GM21737 (cell line): Measurements from ENCODE around the gene LDLRAD3.
"Not testable (repeated sequence)": the region's sequence is repeated elsewhere in the genome, so short reads cannot be mapped to it uniquely, and the experiment has no call there.

Experiments
- ATAC-seq: cut with Tn5 transposase; IDR thresholded peaks from one replicate; pipeline ENCODE4 v1.9.1; 2021; ENCODE audit warnings: mild to moderate bottlenecking, moderate library complexity; ENCODE audit not compliant: unreplicated experiment

LDLRAD3 gene

GRCh38 chr11:36039471-36039870 is 95.6 kb downstream of the LDLRAD3 start:
- no peak for ATAC-seq

- no peak for ATAC-seq
Measured at GRCh38 chr11:36041988-36042611, 98.2 kb downstream of the LDLRAD3 start.

GRCh38 chr11:36044636-36045035 is 100.8 kb downstream of the LDLRAD3 start:
- ATAC-seq = no peak

- not testable (repeated sequence) for ATAC-seq
Measured at GRCh38 chr11:36045945-36046344, 102.1 kb downstream of the LDLRAD3 start.

GRCh38 chr11:36046932-36047331 is 103.1 kb downstream of the LDLRAD3 start:
- ATAC-seq = no peak

- no peak for ATAC-seq
Measured at GRCh38 chr11:36047344-36047743, 103.5 kb downstream of the LDLRAD3 start.

- no peak for ATAC-seq
Measured at GRCh38 chr11:36048496-36049247, 104.8 kb downstream of the LDLRAD3 start.

GRCh38 chr11:36051235-36052144 is 107.6 kb downstream of the LDLRAD3 start:
- ATAC-seq = no peak

- ATAC-seq = no peak
Measured at GRCh38 chr11:36053281-36053680, 109.4 kb downstream of the LDLRAD3 start.

- ATAC-seq = no peak
Measured at GRCh38 chr11:36053862-36054261, 110.0 kb downstream of the LDLRAD3 start.

- ATAC-seq = no peak
Measured at GRCh38 chr11:36054628-36055027, 110.8 kb downstream of the LDLRAD3 start.

GRCh38 chr11:36056160-36056751 is 112.4 kb downstream of the LDLRAD3 start:
- ATAC-seq = no peak

- no peak for ATAC-seq
Measured at GRCh38 chr11:36057379-36058042, 113.6 kb downstream of the LDLRAD3 start.

- no peak for ATAC-seq
Measured at GRCh38 chr11:36059660-36060059, 115.8 kb downstream of the LDLRAD3 start.

GRCh38 chr11:36060926-36061325 is 117.1 kb downstream of the LDLRAD3 start:
- ATAC-seq = no peak

GRCh38 chr11:36061471-36061870 is 117.6 kb downstream of the LDLRAD3 start:
- no peak for ATAC-seq

- no peak for ATAC-seq
Measured at GRCh38 chr11:36062796-36063365, 119.0 kb downstream of the LDLRAD3 start.

- no peak for ATAC-seq
Measured at GRCh38 chr11:36065436-36065835, 121.6 kb downstream of the LDLRAD3 start.

GRCh38 chr11:36066891-36067290 is 123.0 kb downstream of the LDLRAD3 start:
- ATAC-seq = no peak

- ATAC-seq = no peak
Measured at GRCh38 chr11:36069576-36070212, 125.8 kb downstream of the LDLRAD3 start.
